ENCODE data around the gene ZNF217.
"Not testable (repeated sequence)": the region's sequence is repeated elsewhere in the genome, so short reads cannot be mapped to it uniquely, and the experiment has no call there.

ZNF217 gene

GRCh38 chr20:53539516-53539915, 54.1 kb downstream of the ZNF217 start:
- CTCF ChIA-PET = interaction anchor here (1.2 to 2.4 kb wide), 2 partner anchors 9 to 12 kb away, joined by 3 to 8 read pairs; no protein-coding TSS in a partner anchor
- Mint-ChIP-seq H3K27ac (no peak overlapping the region), H3K9me3 (no peaks in the 10 kb centered on the region), H3K4me3 (no peak overlapping the region), H3K27me3 (no peaks in the 10 kb centered on the region), H3K4me1 (no peaks in the 10 kb centered on the region), H3K36me3 (no peaks in the 10 kb centered on the region)
- DNase-seq = no peak

- DNase-seq, H3K9me3 Mint-ChIP-seq, H3K4me3 Mint-ChIP-seq, H3K36me3 Mint-ChIP-seq, H3K27ac Mint-ChIP-seq, H3K4me1 Mint-ChIP-seq, H3K27me3 Mint-ChIP-seq, CTCF ChIA-PET: not testable (repeated sequence)
These were observed 57.3 kb downstream of the ZNF217 start for GRCh38 chr20:53536382-53536781.

- Mint-ChIP-seq H3K27ac (no peak overlapping the region), H3K9me3 (no peaks in the 10 kb centered on the region), H3K27me3 (peaks cover 8% of the 10 kb centered on the region), H3K4me3 (no peak overlapping the region), H3K36me3 (no peaks in the 10 kb centered on the region), H3K4me1 (no peaks in the 10 kb centered on the region)
- CTCF ChIA-PET = no interaction called here
- DNase-seq = no peak
These were observed 57.8 kb downstream of the ZNF217 start for GRCh38 chr20:53535878-53536277.

- peaks cover 8% of the 10 kb centered on the region for H3K27me3 Mint-ChIP-seq
- H3K36me3 Mint-ChIP-seq = no peaks in the 10 kb centered on the region
- H3K4me3 Mint-ChIP-seq = no peak overlapping the region
- DNase-seq = no peak
- H3K9me3 Mint-ChIP-seq = no peaks in the 10 kb centered on the region
- no peak overlapping the region for H3K27ac Mint-ChIP-seq
- CTCF ChIA-PET = no interaction called here
- no peaks in the 10 kb centered on the region for H3K4me1 Mint-ChIP-seq
These were observed 59.6 kb downstream of the ZNF217 start for GRCh38 chr20:53534037-53534436.

DNA sequence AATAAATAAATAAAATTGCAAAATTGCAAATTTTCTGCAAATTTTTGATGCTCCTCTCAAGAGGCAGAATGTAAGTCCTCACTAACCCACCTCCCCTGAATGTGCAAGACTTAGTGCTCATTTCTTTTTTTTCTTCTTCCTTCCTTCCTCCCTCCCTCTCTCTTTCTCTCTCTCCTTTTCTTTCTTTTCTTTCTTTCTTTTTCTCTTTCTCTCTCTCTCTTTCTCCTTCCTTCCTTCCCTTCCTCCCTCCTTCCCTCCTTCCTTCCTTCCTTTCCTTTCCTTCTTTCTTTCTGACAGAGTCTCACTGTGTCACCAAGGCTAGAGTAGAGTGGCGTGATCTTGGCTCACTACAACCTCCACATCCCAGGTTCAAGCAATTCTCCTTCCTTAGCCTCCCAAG, 60.1 kb downstream of the ZNF217 start:
- Mint-ChIP-seq H3K4me1 (no peaks in the 10 kb centered on the region), H3K27me3 (peaks cover 8% of the 10 kb centered on the region), H3K4me3 (no peak overlapping the region), H3K27ac (no peak overlapping the region), H3K9me3 (no peaks in the 10 kb centered on the region), H3K36me3 (no peaks in the 10 kb centered on the region)
- no peak for DNase-seq
- CTCF ChIA-PET = no interaction called here

- DNase-seq, H3K9me3 Mint-ChIP-seq, H3K36me3 Mint-ChIP-seq, H3K4me1 Mint-ChIP-seq, H3K27me3 Mint-ChIP-seq, CTCF ChIA-PET, H3K27ac Mint-ChIP-seq, H3K4me3 Mint-ChIP-seq: not testable (repeated sequence)
These were observed 60.9 kb downstream of the ZNF217 start for GRCh38 chr20:53532654-53533312.

- Mint-ChIP-seq H3K27me3 (peaks cover 8% of the 10 kb centered on the region), H3K9me3 (no peaks in the 10 kb centered on the region), H3K36me3 (no peaks in the 10 kb centered on the region), H3K4me3 (no peak overlapping the region), H3K4me1 (no peaks in the 10 kb centered on the region), H3K27ac (no peak overlapping the region)
- DNase-seq = no peak
- CTCF ChIA-PET = no interaction called here
These were observed 63.2 kb downstream of the ZNF217 start for GRCh38 chr20:53530440-53530839.

GRCh38 chr20:53529658-53530057, 64.0 kb downstream of the ZNF217 start:
- no peaks in the 10 kb centered on the region for H3K9me3 Mint-ChIP-seq
- H3K36me3 Mint-ChIP-seq = no peaks in the 10 kb centered on the region
- H3K27me3 Mint-ChIP-seq = peaks cover 8% of the 10 kb centered on the region
- no peak overlapping the region for H3K4me3 Mint-ChIP-seq
- CTCF ChIA-PET = no interaction called here
- H3K4me1 Mint-ChIP-seq = no peaks in the 10 kb centered on the region
- H3K27ac Mint-ChIP-seq = no peak overlapping the region
- no peak for DNase-seq

- DNase-seq = no peak
- CTCF ChIA-PET = no interaction called here
These were observed 66.4 kb downstream of the ZNF217 start for GRCh38 chr20:53527196-53527595.

GRCh38 chr20:53524589-53525312, 68.9 kb downstream of the ZNF217 start:
- Mint-ChIP-seq H3K27me3 (peaks cover 3% of the 10 kb centered on the region), H3K4me3 (no peak overlapping the region), H3K4me1 (no peaks in the 10 kb centered on the region), H3K9me3 (no peaks in the 10 kb centered on the region), H3K27ac (peak overlapping the region; percentile 42), H3K36me3 (no peaks in the 10 kb centered on the region)
- CTCF ChIA-PET = no interaction called here
- no peak for DNase-seq

More at GRCh38 chr20:53527196-53527595, 66.4 kb downstream of the ZNF217 start:
- Mint-ChIP-seq H3K9me3 (no peaks in the 10 kb centered on the region), H3K4me3 (no peak overlapping the region), H3K36me3 (no peaks in the 10 kb centered on the region), H3K27me3 (peaks cover 3% of the 10 kb centered on the region), H3K4me1 (no peaks in the 10 kb centered on the region), H3K27ac (no peak overlapping the region)

- H3K4me1 Mint-ChIP-seq, DNase-seq, CTCF ChIA-PET, H3K36me3 Mint-ChIP-seq, H3K9me3 Mint-ChIP-seq, H3K27me3 Mint-ChIP-seq, H3K4me3 Mint-ChIP-seq, H3K27ac Mint-ChIP-seq: not testable (repeated sequence)
These were observed 70.0 kb downstream of the ZNF217 start for GRCh38 chr20:53523615-53524014.

- H3K4me1 Mint-ChIP-seq = no peaks in the 10 kb centered on the region
- CTCF ChIA-PET = no interaction called here
- H3K36me3 Mint-ChIP-seq = no peaks in the 10 kb centered on the region
These were observed 70.9 kb downstream of the ZNF217 start for GRCh38 chr20:53522696-53523095.

GRCh38 chr20:53522026-53522425, 71.6 kb downstream of the ZNF217 start:
- Mint-ChIP-seq H3K27ac (no peak overlapping the region), H3K4me3 (no peak overlapping the region), H3K36me3 (no peaks in the 10 kb centered on the region), H3K4me1 (no peaks in the 10 kb centered on the region), H3K9me3 (no peaks in the 10 kb centered on the region), H3K27me3 (peaks cover 3% of the 10 kb centered on the region)
- DNase-seq = no peak
- CTCF ChIA-PET = interaction anchor here (0.6 kb wide), 1 partner anchor 893 kb away, joined by 3 read pairs; no protein-coding TSS in a partner anchor

More at GRCh38 chr20:53522696-53523095, 70.9 kb downstream of the ZNF217 start:
- H3K27me3 Mint-ChIP-seq = peaks cover 3% of the 10 kb centered on the region
- H3K9me3 Mint-ChIP-seq = no peaks in the 10 kb centered on the region
- DNase-seq = no peak
- no peak overlapping the region for H3K27ac Mint-ChIP-seq
- no peak overlapping the region for H3K4me3 Mint-ChIP-seq

- CTCF ChIA-PET, H3K4me1 Mint-ChIP-seq, H3K9me3 Mint-ChIP-seq: not testable (repeated sequence)
These were observed 72.2 kb downstream of the ZNF217 start for GRCh38 chr20:53521421-53521820.

GRCh38 chr20:53517146-53517545, 76.5 kb downstream of the ZNF217 start:
- no peaks in the 10 kb centered on the region for H3K9me3 Mint-ChIP-seq
- H3K36me3 Mint-ChIP-seq = no peaks in the 10 kb centered on the region
- H3K4me3 Mint-ChIP-seq = no peak overlapping the region
- CTCF ChIA-PET = no interaction called here
- DNase-seq = no peak
- H3K4me1 Mint-ChIP-seq = no peaks in the 10 kb centered on the region
- H3K27me3 Mint-ChIP-seq = no peaks in the 10 kb centered on the region
- no peak overlapping the region for H3K27ac Mint-ChIP-seq

More at GRCh38 chr20:53521421-53521820, 72.2 kb downstream of the ZNF217 start:
- H3K36me3 Mint-ChIP-seq, DNase-seq, H3K27ac Mint-ChIP-seq, H3K4me3 Mint-ChIP-seq, H3K27me3 Mint-ChIP-seq: not testable (repeated sequence)

Measured in activated naive CD4-positive, alpha-beta T cell treated with anti-CD3 and anti-CD28 coated beads, Interleukin-2, amount 10 ng/mL, durations not matched to agents 7 days and 5 days (primary cell).